NB4 (cell line): ENCODE data around the gene PIP5K1A.

Experiments
- CTCF ChIP-seq: IDR thresholded peaks from one replicate; pipeline ENCODE4 v1.5.1; 2012; ENCODE audit warnings: low read depth, low read length
- MAX ChIP-seq: IDR thresholded peaks from 2 replicates; pipeline ENCODE4 v1.6.1; 2011; ENCODE audit warnings: low read depth, low read length
- MYC ChIP-seq: IDR thresholded peaks from 2 replicates; pipeline ENCODE4 v1.6.1; 2011; ENCODE audit warnings: low read depth, low read length

GRCh38 chr1:151292207-151293030 is 94.1 kb downstream of the PIP5K1A start:
- TF ChIP-seq MYC: no peak
- no peak for TF ChIP-seq CTCF
- no peak for TF ChIP-seq MAX
